Measurements from ENCODE around the gene PI3. TPM values are rescaled to one million over a fixed set of nuclear protein-coding genes. Genes with fewer than 3 reads are reported as not detected.

PI3 gene
- total and polyA plus RNA-seq, 9 of the 15 experiments (the other 6 are each of a cell fraction or from before 2014, with no cell fraction given) = not detected

DNA sequence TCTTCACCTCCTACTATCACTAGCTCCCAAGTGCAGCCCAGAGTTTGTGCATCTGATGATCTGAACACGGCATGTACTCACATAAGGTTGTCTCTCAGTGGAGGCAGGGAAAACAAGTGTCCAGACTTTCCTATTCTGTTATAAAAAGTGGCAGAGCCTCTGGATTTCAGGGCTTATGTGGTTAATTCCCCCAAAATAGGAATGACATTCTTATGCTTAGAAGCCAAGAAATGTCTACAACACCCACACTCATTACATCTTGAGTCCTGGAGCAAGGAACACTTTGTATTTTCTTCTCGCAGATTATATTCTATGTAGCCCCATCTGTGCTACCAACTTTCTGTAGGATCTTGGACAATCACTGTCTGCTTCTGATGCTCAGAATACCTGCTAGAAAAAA, 18.6 kb downstream of the PI3 start:
- no TSS peak for BruUV-seq (replicated peaks)

More for the DNA sequence above, 18.6 kb downstream of the PI3 start:
- ATAC-seq (no peak), FAIRE-seq (no peak), DNase-seq (ENCODE audit: extremely low read depth in 1 of 4, low spot score in 3 of 4) (no peak)
- in situ Hi-C loops (cut with MboI) (no loop called here), intact Hi-C loops (cut with micrococcal nuclease) (no loop called here)
- no peak overlapping the region for H2AFZ ChIP-seq (ENCODE audit: low read depth, low read length)
- H3K4me2 ChIP-seq (ENCODE audit: insufficient read depth, low read length) = no peak overlapping the region
- ChIA-PET POLR2A (no interaction called here), CTCF (ENCODE audit: low intra/inter-chr PET ratio) (no interaction called here)
- H4K20me1 ChIP-seq (replicated peaks; ENCODE audit: control insufficient read depth, insufficient read depth, low read length) = no peaks in the 10 kb centered on the region
- H3K9ac ChIP-seq (ENCODE audit: insufficient read depth in 1 of 2, low read depth in 2 of 2, low read length in 2 of 2) = no peak overlapping the region
- no peaks in the 10 kb centered on the region for H3K79me2 ChIP-seq (ENCODE audit: control insufficient read depth, insufficient read depth, low read length)
- TF ChIP-seq, protein P1, sequence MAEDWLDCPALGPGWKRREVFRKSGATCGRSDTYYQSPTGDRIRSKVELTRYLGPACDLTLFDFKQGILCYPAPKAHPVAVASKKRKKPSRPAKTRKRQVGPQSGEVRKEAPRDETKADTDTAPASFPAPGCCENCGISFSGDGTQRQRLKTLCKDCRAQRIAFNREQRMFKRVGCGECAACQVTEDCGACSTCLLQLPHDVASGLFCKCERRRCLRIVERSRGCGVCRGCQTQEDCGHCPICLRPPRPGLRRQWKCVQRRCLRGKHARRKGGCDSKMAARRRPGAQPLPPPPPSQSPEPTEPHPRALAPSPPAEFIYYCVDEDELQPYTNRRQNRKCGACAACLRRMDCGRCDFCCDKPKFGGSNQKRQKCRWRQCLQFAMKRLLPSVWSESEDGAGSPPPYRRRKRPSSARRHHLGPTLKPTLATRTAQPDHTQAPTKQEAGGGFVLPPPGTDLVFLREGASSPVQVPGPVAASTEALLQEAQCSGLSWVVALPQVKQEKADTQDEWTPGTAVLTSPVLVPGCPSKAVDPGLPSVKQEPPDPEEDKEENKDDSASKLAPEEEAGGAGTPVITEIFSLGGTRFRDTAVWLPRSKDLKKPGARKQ (CRISPR knock-in tag; IDR thresholded peaks at IDR 0.05) = no peak
- TF ChIP-seq CREB1 (IDR thresholded peaks at IDR 0.05) = no peak
- no peak for TF ChIP-seq CREB1 (CRISPR knock-in tag; IDR thresholded peaks at IDR 0.05)
- TF ChIP-seq MAZ (CRISPR knock-in tag; conservative IDR thresholded peaks at IDR 0.05 in 1 of 2, IDR thresholded peaks at IDR 0.05 in 1 of 2) = no peak
- TF ChIP-seq HDAC8 (tag; IDR thresholded peaks at IDR 0.05) = no peak
- TF ChIP-seq SREBF2 (CRISPR knock-in tag; IDR thresholded peaks at IDR 0.05) = no peak
- TF ChIP-seq, protein P2, sequence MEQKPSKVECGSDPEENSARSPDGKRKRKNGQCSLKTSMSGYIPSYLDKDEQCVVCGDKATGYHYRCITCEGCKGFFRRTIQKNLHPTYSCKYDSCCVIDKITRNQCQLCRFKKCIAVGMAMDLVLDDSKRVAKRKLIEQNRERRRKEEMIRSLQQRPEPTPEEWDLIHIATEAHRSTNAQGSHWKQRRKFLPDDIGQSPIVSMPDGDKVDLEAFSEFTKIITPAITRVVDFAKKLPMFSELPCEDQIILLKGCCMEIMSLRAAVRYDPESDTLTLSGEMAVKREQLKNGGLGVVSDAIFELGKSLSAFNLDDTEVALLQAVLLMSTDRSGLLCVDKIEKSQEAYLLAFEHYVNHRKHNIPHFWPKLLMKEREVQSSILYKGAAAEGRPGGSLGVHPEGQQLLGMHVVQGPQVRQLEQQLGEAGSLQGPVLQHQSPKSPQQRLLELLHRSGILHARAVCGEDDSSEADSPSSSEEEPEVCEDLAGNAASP (IDR thresholded peaks at IDR 0.05) = no peak
- TF ChIP-seq NUFIP1 (IDR thresholded peaks at IDR 0.05; ENCODE audit: partially characterized antibody) = no peak
- no peak for TF ChIP-seq SAFB2 (IDR thresholded peaks at IDR 0.05; ENCODE audit: borderline replicate concordance, low read depth, low read length, severe bottlenecking)
- TF ChIP-seq ZNF57 (CRISPR knock-in tag; IDR thresholded peaks at IDR 0.05) = no peak
- no peak for TF ChIP-seq ARNT (IDR thresholded peaks at IDR 0.05)
- TF ChIP-seq, protein P3, sequence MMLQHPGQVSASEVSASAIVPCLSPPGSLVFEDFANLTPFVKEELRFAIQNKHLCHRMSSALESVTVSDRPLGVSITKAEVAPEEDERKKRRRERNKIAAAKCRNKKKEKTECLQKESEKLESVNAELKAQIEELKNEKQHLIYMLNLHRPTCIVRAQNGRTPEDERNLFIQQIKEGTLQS (IDR thresholded peaks at IDR 0.05) = no peak
- TF ChIP-seq, protein P3 (CRISPR knock-in tag; conservative IDR thresholded peaks at IDR 0.05) = no peak
- TF ChIP-seq RHOXF2B (CRISPR knock-in tag; conservative IDR thresholded peaks at IDR 0.05) = no peak
- no peak for TF ChIP-seq ZNF217 (CRISPR knock-in tag; IDR thresholded peaks at IDR 0.05)
- TF ChIP-seq HEY1 (CRISPR knock-in tag; IDR thresholded peaks at IDR 0.05; ENCODE audit: borderline replicate concordance) = no peak
- no peak for TF ChIP-seq ZNF551 (CRISPR knock-in tag; IDR thresholded peaks at IDR 0.05)
- TF ChIP-seq, protein P4, sequence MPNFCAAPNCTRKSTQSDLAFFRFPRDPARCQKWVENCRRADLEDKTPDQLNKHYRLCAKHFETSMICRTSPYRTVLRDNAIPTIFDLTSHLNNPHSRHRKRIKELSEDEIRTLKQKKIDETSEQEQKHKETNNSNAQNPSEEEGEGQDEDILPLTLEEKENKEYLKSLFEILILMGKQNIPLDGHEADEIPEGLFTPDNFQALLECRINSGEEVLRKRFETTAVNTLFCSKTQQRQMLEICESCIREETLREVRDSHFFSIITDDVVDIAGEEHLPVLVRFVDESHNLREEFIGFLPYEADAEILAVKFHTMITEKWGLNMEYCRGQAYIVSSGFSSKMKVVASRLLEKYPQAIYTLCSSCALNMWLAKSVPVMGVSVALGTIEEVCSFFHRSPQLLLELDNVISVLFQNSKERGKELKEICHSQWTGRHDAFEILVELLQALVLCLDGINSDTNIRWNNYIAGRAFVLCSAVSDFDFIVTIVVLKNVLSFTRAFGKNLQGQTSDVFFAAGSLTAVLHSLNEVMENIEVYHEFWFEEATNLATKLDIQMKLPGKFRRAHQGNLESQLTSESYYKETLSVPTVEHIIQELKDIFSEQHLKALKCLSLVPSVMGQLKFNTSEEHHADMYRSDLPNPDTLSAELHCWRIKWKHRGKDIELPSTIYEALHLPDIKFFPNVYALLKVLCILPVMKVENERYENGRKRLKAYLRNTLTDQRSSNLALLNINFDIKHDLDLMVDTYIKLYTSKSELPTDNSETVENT (CRISPR knock-in tag; IDR thresholded peaks at IDR 0.05) = no peak
- 3% methylated on average over 2 of the region's 2 CpGs for WGBS (ENCODE audit: insufficient coverage, low coverage, missing lambda C conversion rate)
- no peaks in the 10 kb centered on the region for H3K36me3 ChIP-seq (ENCODE audit: control insufficient read depth, insufficient read depth, low read length)
- no peaks in the 10 kb centered on the region for H3K4me1 ChIP-seq (replicated peaks in 1 of 2; ENCODE audit: control insufficient read depth in 2 of 2, insufficient read depth in 2 of 2, low read length in 2 of 2)
- H3K4me3 ChIP-seq = no peak overlapping the region
- no peak overlapping the region for H3K27ac ChIP-seq (ENCODE audit: extremely low read depth, low read depth, low read length)
- H3K9me1 ChIP-seq (ENCODE audit: control insufficient read depth, insufficient read depth, low read length) = no peaks in the 10 kb centered on the region
- H3K27me3 ChIP-seq (ENCODE audit: control insufficient read depth in 2 of 2, insufficient read depth in 2 of 2, low read length in 2 of 2) = peaks cover 0 to 2% of the 10 kb centered on the region in 2 experiments; a peak in 2 of 5 replicates
- no peaks in the 10 kb centered on the region for H3K9me3 ChIP-seq (replicated peaks; ENCODE audit: control insufficient read depth, insufficient read depth, low read depth, low read length)

Measured in K562 (cell line).